Smooth muscle cell (in vitro differentiated cells): ENCODE data around the gene PODXL. TPM values are rescaled to one million over a fixed set of nuclear protein-coding genes. Genes with fewer than 3 reads are reported as not detected.

ENCODE experiments used
- DNase-seq: peaks from one replicate; lab custom pipeline; 2025; ENCODE audit not compliant: unreplicated experiment; lab: John Stamatoyannopoulos, UW
- H2AFZ ChIP-seq: fragments of 200-600 bp; sonication (generic); 2 replicates; pipeline ENCODE4 v1.6.0; 2016; ENCODE audit warnings: antibody characterized with exemption, low read depth, mild to moderate bottlenecking
- H3F3A ChIP-seq: fragments of 200-600 bp; sonication (generic); 2 replicates; pipeline ENCODE4 v1.6.0; 2017; ENCODE audit warnings: antibody characterized with exemption, low read depth
- H3K27ac ChIP-seq: fragments of 200-600 bp; sonication (generic); 2 replicates; pipeline ENCODE4 v1.5.1; 2016; ENCODE audit warnings: low read depth, mild to moderate bottlenecking
- H3K27me3 ChIP-seq: fragments of 200-600 bp; sonication (generic); 2 replicates; pipeline ENCODE4 v1.6.1; 2016; ENCODE audit warnings: low read depth, mild to moderate bottlenecking
- H3K36me3 ChIP-seq: fragments of 200-600 bp; sonication (generic); 2 replicates; pipeline ENCODE4 v1.5.1; 2016; ENCODE audit warnings: low read depth
- H3K4me1 ChIP-seq: fragments of 200-600 bp; sonication (generic); 2 replicates; pipeline ENCODE4 v1.5.1; 2016; ENCODE audit warnings: low read depth
- H3K4me2 ChIP-seq: fragments of 200-600 bp; sonication (generic); 2 replicates; pipeline ENCODE4 v1.6.0; 2016; ENCODE audit warnings: mild to moderate bottlenecking
- H3K4me3 ChIP-seq: fragments of 200-600 bp; sonication (generic); 2 replicates; pipeline ENCODE4 v1.5.1; 2016; ENCODE audit warnings: mild to moderate bottlenecking
- H3K79me2 ChIP-seq: fragments of 200-600 bp; sonication (generic); 2 replicates; pipeline ENCODE4 v1.6.0; 2016; ENCODE audit warnings: low read depth, mild to moderate bottlenecking
- H3K9ac ChIP-seq: fragments of 200-600 bp; sonication (generic); 2 replicates; pipeline ENCODE4 v1.6.0; 2016; ENCODE audit warnings: low read depth
- H3K9me3 ChIP-seq: fragments of 200-600 bp; sonication (generic); replicated peaks from 2 replicates; pipeline ENCODE4 v1.5.1; 2016; ENCODE audit warnings: low read depth
- H4K20me1 ChIP-seq: fragments of 200-600 bp; sonication (generic); 2 replicates; pipeline ENCODE4 v1.6.0; 2016; ENCODE audit warnings: low read depth
- WGBS: methylation state at CpG from one replicate; pipeline ENCODE4 v1.1.7; 2016; ENCODE audit warnings: low lambda C conversion rate; 5-methylcytosine and 5-hydroxymethylcytosine counted together
- polyA plus RNA-seq: library from polyadenylated mRNA; unstranded; fragments of >200 nt; fragmentation: Nextera tagmentation; extraction: Ambion mirVana; gene quantifications from 2 replicates; pipeline ENCODE4 v1.2.1, GENCODE V29; 2016
- total RNA-seq: library from RNA; depleted of rRNA; stranded (reverse); fragments of >200 nt; gene quantifications from 2 replicates; pipeline ENCODE4 v1.2.3, GENCODE V29; 2014
- TF ChIP-seq, protein P1 (sequence below): fragments of 200-600 bp; sonication (generic); IDR thresholded peaks from 2 replicates; pipeline ENCODE4 v1.5.1; 2017; ENCODE audit warnings: borderline replicate concordance, mild to moderate bottlenecking, antibody characterized with exemption; ENCODE audit not compliant: insufficient read depth, poor library complexity, severe bottlenecking

Gene PODXL
- total and polyA plus RNA-seq, 2 experiments from 2014 or later = 2.1 to 10.8 TPM

GRCh38 chr7:131488361-131488760 lies 68.1 kb downstream of the PODXL start:
- H3K27ac ChIP-seq = no peak overlapping the region
- no peak for DNase-seq
- no peaks in the 10 kb centered on the region for H3K36me3 ChIP-seq
- no peaks in the 10 kb centered on the region for H4K20me1 ChIP-seq
- no peaks in the 10 kb centered on the region for H3K79me2 ChIP-seq
- TF ChIP-seq, protein P1, sequence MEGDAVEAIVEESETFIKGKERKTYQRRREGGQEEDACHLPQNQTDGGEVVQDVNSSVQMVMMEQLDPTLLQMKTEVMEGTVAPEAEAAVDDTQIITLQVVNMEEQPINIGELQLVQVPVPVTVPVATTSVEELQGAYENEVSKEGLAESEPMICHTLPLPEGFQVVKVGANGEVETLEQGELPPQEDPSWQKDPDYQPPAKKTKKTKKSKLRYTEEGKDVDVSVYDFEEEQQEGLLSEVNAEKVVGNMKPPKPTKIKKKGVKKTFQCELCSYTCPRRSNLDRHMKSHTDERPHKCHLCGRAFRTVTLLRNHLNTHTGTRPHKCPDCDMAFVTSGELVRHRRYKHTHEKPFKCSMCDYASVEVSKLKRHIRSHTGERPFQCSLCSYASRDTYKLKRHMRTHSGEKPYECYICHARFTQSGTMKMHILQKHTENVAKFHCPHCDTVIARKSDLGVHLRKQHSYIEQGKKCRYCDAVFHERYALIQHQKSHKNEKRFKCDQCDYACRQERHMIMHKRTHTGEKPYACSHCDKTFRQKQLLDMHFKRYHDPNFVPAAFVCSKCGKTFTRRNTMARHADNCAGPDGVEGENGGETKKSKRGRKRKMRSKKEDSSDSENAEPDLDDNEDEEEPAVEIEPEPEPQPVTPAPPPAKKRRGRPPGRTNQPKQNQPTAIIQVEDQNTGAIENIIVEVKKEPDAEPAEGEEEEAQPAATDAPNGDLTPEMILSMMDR = peak; percentile 37
- no peaks in the 10 kb centered on the region for H3K4me1 ChIP-seq
- no peaks in the 10 kb centered on the region for H3K9me3 ChIP-seq
- H3F3A ChIP-seq = no peaks in the 10 kb centered on the region
- H2AFZ ChIP-seq = no peak overlapping the region
- no peak overlapping the region for H3K9ac ChIP-seq
- WGBS = 90% methylated on average over 2 of the region's 2 CpGs
- no peak overlapping the region for H3K4me3 ChIP-seq
- H3K4me2 ChIP-seq = no peak overlapping the region
- no peaks in the 10 kb centered on the region for H3K27me3 ChIP-seq

DNA sequence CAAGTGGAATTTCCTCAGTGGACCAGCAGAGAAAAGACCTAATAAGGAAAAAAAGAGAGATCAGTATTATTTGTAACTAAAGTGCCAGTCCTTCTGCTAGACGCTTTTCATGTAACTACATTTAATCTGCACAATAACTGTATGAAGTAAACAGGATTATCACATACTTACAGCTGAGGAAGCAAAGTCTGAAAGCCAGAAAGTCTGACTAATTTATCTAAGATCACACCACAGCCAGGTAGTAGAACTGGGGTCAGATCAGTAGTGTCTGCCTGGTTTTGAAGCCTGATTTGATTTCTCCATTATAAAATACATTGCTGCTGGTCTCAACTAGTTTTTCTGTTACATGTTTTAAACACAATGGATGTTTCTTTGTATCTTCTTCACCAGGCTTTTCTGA lies 69.2 kb downstream of the PODXL start:
- Histone ChIP-seq H3K79me2 (no peaks in the 10 kb centered on the region), H3K9me3 (no peaks in the 10 kb centered on the region), H3K4me2 (no peak overlapping the region), H3K36me3 (no peaks in the 10 kb centered on the region), H3K27ac (no peak overlapping the region), H4K20me1 (no peaks in the 10 kb centered on the region), H3K27me3 (no peaks in the 10 kb centered on the region), H3F3A (no peaks in the 10 kb centered on the region), H3K4me3 (no peak overlapping the region), H3K9ac (no peak overlapping the region), H2AFZ (no peak overlapping the region), H3K4me1 (no peaks in the 10 kb centered on the region)
- 71% methylated on average over 1 of the region's 1 CpG for WGBS
- TF ChIP-seq, protein P1 = no peak
- DNase-seq = no peak

GRCh38 chr7:131486346-131486745 lies 70.1 kb downstream of the PODXL start:
- 98% methylated on average over 2 of the region's 2 CpGs for WGBS
- no peak overlapping the region for H2AFZ ChIP-seq
- H3K27ac ChIP-seq = no peak overlapping the region
- no peaks in the 10 kb centered on the region for H3K27me3 ChIP-seq
- H3K4me3 ChIP-seq = no peak overlapping the region
- H3K79me2 ChIP-seq = no peaks in the 10 kb centered on the region
- no peak for DNase-seq
- H3F3A ChIP-seq = no peaks in the 10 kb centered on the region
- H3K36me3 ChIP-seq = no peaks in the 10 kb centered on the region
- TF ChIP-seq, protein P1 = no peak
- no peaks in the 10 kb centered on the region for H3K4me1 ChIP-seq
- no peak overlapping the region for H3K4me2 ChIP-seq
- H4K20me1 ChIP-seq = no peaks in the 10 kb centered on the region
- no peak overlapping the region for H3K9ac ChIP-seq
- no peaks in the 10 kb centered on the region for H3K9me3 ChIP-seq

DNA sequence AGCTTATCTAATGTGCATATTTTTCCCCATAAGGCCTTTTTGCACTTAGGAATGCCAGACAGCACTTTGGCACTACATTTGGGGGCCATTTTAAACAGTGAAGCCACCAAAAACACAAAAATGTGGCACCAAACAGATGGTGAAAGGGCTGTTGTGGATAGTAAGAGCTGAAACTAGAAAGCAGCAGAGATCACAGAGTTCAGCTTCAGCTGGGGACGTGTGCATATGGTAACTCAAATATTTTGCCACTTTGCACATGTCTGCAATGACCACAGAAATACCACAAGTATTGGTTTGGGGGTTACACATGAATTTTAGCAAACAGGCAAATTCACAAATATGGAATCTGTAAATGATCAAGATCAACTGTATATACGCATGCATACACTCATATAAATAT lies 72.8 kb downstream of the PODXL start:
- H3F3A ChIP-seq = no peaks in the 10 kb centered on the region
- TF ChIP-seq, protein P1 = no peak

More for the DNA sequence above, 72.8 kb downstream of the PODXL start:
- Histone ChIP-seq H3K4me1 (peaks cover 5% of the 10 kb centered on the region), H3K4me2 (no peak overlapping the region), H3K27me3 (no peaks in the 10 kb centered on the region), H3K4me3 (no peak overlapping the region), H3K79me2 (no peaks in the 10 kb centered on the region), H3K9me3 (no peaks in the 10 kb centered on the region), H2AFZ (no peak overlapping the region), H3K9ac (no peak overlapping the region), H3K36me3 (no peaks in the 10 kb centered on the region), H4K20me1 (no peaks in the 10 kb centered on the region), H3K27ac (no peak overlapping the region)
- 85% methylated on average over 2 of the region's 2 CpGs for WGBS
- DNase-seq = no peak
